Testis (tissue), 2 donors: Measurements from ENCODE around the gene FITM2.

Experiments
- POLR2A ChIP-seq: fragments of 450-650 bp; IDR thresholded peaks from one replicate; pipeline ENCODE4 v1.6.1; 2017; ENCODE audit warnings: antibody characterized with exemption, mild to moderate bottlenecking, moderate library complexity
- TF ChIP-seq, protein P1 (sequence below), 3 experiments: fragments of 450-650 bp in 2 of 3; fragments of 200-600 bp in 1 of 3; sonication (generic) in 1 of 3; IDR thresholded peaks; one replicate each; pipeline ENCODE4 v1.5.1; 2016 to 2019; ENCODE audit warnings: antibody characterized with exemption in 3 of 3, mild to moderate bottlenecking in 2 of 3, moderate library complexity in 1 of 3

DNA sequence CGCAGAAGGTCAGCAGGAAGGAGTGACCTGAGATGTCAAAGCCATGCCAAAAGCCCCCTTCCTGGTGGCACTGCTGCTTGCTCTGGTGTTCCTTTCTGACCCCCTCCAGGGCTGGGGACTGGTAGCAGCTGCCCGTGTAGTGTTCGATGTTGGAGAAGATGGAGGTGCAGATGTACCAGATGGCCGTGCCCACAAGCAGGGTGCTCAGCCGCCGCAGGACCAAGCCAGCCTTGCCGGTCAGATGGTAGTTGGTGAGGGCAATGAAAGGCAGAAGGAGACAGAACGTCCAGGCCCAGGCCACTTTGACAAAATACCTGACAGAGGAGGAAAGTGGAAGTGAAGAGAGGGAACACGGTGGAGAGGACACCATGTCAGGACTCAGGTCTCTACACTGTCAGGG lies 4.1 kb downstream of the FITM2 start:
- TF ChIP-seq, protein P1, sequence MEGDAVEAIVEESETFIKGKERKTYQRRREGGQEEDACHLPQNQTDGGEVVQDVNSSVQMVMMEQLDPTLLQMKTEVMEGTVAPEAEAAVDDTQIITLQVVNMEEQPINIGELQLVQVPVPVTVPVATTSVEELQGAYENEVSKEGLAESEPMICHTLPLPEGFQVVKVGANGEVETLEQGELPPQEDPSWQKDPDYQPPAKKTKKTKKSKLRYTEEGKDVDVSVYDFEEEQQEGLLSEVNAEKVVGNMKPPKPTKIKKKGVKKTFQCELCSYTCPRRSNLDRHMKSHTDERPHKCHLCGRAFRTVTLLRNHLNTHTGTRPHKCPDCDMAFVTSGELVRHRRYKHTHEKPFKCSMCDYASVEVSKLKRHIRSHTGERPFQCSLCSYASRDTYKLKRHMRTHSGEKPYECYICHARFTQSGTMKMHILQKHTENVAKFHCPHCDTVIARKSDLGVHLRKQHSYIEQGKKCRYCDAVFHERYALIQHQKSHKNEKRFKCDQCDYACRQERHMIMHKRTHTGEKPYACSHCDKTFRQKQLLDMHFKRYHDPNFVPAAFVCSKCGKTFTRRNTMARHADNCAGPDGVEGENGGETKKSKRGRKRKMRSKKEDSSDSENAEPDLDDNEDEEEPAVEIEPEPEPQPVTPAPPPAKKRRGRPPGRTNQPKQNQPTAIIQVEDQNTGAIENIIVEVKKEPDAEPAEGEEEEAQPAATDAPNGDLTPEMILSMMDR (IDR thresholded peaks at IDR 0.05), result no peak
- no peak for TF ChIP-seq POLR2A
